GM18498 (cell line): ENCODE measurements around the gene MAML3.
"Not testable (repeated sequence)": the region's sequence is repeated elsewhere in the genome, so short reads cannot be mapped to it uniquely, and the experiment has no call there.

Experiments
- ATAC-seq: cut with Tn5 transposase; IDR thresholded peaks from one replicate; pipeline ENCODE4 v1.9.1; 2021; ENCODE audit warnings: mild to moderate bottlenecking, moderate library complexity; ENCODE audit not compliant: unreplicated experiment

MAML3 gene

DNA sequence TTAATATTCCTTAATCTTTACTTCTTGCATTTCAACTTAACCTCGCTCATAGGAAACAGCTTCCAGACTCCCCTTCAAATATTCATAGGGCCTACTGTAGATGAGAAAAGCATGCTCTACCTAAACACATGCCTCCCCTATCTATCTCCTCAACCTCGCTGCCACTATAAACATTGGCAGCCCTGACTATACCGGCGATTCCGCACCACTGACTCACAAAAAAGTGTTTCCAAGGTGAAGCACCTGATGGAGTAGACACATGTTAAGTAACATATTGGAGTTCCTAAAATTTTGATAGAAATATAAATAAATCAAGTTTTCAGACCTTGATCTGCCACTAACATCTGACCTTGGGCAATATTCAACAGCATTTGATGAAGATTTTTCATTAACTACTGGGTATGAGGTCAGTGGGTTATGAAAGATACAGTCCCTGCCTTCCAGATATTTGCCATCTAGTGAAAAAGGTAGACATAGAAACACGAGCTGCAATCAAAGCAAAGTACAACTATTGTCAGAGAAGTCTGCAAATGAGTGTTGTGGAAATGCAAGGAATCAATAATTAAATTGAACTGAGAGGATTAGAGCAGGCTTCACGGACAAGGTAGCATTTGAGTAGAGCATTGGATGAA is 184.2 kb downstream of the MAML3 start:
- no peak for ATAC-seq

DNA sequence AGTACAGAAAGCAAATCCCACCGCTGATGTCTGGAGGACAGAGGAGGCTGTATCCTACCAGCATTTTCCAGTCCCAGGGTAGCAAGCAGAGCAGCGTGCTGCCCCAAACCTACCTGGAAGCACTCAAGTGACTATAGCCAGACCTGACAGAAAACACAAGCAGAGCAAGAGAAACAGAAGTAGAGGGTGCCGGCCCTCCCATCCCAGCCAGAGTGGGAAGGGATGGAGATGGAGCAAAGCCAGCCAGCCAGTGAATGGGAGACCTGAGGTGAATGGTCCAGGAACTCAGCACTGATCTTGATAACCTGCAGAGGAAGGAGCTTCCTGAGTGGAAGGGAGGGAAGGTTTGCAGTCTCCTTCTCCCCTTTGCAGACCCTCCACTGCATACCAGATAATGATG is 185.2 kb downstream of the MAML3 start:
- no peak for ATAC-seq

DNA sequence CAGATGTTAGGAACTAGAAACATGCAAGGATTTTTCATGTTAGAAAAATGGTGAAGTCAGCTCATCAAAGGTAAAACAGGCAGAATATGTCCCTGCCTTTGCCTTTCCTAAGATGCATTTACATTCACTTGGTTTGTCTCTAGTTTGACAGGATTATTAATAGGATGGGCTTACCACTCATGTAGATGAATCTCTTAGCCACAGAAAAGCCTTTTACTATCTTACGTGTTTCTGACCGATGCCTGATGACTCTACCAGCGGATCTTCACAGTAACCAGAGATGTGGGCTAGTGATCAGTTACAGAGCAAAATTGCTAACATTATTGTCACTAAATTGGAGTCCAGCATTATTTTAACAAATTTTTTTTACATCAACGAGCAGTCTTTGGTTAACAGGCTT is 187.6 kb downstream of the MAML3 start:
- ATAC-seq, result no peak

DNA sequence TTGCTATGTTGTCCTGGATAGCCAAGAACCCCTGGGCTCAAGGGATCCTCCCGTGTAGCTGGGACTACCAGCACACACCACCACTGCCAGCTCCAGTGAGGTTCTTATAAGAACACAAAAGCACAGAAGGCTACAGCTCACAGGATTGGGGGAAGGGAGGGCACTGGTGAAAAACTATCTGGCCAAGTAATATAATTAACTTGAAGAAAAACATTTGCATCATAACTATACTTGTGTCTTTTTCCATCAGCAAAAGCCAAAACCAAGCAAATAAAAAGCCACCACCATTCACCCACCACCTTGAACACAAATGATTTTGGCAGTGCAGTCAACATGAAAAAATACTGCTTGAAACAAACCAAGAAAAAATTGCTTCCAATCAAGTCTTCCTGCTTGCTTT is 188.2 kb downstream of the MAML3 start:
- no peak for ATAC-seq

DNA sequence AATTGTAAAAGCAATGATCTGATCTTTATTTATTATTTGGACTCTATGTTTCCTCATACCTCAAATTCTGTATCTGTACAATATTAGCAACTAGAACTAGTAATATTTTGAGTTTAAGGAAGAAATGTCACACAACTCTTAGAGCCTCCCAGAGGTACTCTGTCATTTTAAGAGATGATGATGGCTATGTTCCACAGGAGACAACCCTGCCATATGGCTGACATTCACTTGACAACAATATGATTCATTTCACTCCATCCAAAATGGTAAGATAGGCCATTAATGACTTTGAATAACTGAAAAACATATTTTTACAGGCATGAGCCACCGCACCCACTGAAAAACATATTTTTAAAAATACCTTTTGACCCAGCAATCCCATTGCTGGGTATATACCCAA is 190.3 kb downstream of the MAML3 start:
- no peak for ATAC-seq

DNA sequence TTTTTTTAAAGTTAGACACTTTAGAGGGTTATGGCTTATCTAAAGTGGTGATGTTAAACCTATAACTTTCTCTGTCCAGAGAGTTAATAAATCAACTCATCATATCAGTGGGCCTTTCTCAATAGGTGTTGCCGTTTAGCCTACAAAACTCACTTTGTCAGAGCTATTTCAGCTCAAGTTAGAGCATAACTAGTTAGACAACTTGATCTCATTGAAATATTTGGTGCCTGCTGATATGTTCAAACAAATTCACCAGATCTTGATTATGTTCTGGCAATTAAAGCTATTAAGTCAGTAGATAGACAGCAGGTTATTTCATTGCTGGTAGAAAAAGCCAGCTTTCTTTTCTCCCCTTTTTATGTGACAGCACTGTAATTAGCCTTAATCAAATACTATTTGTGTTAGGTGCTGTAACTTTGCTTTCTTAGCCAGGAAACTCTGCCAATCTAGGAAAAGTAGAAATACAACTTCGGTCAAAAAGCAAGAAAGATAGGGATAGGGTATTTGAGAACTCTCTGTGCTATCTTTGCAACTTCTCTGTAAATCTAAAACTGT is 191.8 kb downstream of the MAML3 start:
- no peak for ATAC-seq

DNA sequence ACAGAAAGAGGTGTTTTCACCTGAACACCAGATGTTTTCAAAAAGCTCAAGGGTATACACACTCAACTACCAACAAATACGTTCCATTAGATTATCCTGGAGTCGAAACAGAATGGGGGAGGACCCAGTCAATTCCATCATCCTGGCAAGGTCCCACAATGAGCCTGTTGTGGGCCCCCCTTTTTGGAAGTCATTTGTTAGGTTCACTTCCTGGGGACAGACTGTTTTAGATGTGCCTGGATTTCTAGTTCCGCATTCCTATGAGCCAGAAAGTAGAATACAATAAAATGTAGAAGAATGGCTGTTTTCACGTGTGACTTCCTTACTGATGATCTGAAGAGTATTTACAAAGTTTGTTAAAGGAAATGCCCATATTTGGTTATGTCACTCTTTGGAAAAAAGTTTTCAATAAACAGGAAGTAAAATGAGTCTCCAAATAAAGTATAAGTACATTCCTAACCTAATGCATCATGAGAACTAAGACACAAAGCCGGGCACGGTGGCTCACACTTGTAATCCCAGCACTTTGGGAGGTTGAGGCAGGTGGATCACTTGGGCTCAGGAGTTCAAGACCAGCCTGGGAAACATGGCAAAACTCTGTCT is 192.5 kb downstream of the MAML3 start:
- no peak for ATAC-seq

DNA sequence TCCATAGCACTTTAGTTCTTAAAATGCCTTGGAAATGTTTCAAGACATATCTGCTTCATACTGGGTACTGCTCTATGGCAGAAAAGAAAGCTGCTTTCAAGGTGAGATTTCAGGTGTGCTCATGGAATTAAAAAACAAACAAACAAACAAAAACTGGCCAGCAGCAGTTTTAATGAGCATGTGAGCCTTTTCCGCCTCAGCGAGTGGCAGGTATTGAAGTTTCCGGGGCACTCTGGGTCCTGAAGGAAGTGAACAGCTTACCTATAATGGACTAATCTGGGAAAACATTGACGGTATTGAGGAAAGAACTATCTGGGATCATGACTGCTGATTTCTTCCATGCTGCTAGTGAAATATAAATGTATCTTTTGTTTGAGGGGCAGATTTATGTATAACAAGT is 194.6 kb downstream of the MAML3 start:
- ATAC-seq, result no peak

DNA sequence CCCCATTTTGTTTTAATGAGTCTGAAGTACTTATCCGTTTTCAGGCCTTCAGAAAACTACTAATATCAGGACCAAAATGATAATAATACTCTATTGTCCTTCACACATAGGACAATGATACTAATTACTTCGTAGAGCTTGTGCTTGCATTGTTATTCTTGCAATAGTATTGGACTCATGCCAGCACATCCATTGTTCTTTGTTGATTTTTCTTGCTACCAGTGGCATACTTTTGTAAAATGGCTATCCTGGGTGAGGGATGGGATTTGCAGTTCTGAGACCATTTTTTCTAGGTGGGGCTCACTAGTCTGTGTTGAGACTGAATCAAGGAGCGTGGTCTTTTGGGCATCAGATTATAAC is 195.3 kb downstream of the MAML3 start:
- ATAC-seq, result no peak

DNA sequence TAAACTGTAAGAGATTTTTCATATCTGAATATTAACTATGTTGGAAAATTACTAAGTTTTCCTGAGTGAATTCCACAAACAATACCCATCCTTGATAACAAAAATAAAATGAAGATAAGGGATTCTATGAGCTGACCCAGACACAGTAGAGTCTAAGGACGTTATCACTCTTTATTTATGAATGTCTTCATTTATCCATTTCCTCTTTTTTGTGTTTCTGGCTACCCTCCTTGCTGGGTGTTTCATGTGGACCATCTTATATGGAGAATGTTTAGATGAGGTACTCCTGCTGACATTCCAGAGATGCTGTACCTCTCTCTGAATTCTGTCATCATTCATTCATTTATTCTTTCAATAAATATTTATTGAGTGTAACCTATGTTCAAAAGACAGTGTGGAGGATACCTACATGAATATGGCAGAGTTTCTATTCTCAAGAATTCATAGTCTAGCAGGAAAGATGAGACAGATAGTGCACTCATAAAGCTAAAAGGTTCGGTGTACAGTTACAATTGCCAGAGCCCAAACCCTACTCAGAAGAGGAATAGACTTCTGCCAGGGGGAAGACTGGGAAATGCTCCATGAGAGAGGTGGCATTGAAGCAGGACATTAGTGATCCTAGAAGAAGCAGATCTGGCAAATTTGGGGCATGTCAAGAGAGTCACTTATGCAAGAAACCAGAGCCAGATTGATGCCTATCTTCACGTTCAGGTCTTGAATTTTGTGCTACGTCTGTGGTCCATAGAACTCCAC is 195.8 kb downstream of the MAML3 start:
- ATAC-seq, result no peak

DNA sequence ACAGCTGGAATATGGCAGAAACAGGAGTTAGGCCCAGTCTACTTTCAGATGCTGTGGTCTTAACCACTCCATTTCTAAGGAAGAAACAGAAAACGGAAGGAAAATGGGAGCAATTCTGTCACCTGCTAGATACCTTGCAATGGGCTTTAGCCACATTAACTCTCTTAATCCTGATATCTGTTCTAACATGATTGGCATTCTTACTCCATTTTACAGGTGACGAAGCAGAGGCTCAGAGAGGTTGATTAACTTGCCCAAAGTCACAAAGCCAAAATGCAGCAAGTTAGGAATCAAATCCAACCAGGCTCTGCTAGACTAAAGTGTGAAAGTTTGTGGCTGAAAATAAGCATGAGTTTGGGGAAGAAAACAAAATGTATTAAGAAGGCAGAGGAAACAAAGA is 196.9 kb downstream of the MAML3 start:
- ATAC-seq, result no peak

DNA sequence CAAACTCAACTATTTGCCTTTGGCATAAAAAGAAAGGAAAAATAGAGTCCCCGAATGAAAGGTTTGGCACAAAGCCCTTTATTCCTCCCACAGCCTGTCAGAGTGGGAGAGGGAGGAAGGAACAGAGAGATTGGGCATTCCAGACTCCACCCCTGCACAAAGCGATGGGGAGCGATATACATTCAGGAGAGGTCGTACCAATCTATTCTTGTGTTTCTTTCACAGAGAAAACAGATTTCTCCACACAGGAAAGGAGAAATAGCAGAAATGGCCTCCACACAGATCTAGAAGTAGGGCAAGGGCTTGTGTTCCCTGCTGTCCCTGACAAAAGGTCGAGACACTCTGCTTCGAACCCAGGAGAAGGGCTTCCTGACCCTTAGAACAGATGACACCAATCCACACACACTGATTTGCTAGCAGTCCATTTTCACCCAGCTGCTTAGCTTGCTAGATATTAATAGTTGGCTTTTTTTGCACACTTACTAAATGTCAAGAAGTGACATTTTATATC is 197.4 kb downstream of the MAML3 start:
- no peak for ATAC-seq

DNA sequence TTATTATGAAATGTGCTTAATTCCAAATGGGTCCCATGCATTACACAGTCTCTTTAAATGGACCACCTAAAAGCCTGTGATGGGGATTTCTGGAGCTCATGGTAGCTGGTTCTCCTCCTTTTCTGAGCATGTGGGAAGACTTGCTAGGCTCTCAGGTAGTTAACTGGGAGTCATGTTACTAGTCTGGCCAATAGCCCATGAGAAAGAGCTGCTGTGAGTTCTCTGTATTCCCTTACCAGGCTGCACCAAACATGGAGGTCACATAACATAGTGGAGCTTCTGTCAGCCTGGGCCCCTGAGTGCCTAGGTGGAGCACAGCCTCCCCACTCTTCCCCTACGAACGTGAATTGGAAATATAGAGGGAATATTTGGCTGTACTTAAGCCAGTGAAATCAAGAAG is 198.4 kb downstream of the MAML3 start:
- ATAC-seq, result no peak

DNA sequence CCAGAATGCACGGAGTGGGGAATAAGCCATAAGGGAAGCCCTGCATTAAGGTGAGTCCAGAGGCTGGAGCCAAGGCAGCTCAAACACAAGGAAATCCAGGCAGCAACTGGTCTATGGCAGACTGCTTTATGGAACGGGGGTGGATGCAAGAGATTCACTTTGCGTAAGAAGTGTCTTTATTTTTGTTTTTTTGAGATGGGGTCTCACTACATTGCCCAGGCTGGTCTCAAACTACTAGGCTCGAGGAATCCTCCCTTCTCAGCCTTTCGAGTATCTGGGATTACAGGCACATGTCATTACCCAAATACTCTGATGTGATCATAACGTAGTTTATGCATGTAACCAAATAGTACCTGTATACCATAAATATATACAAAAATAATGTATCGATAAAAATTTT is 199.5 kb downstream of the MAML3 start:
- no peak for ATAC-seq

DNA sequence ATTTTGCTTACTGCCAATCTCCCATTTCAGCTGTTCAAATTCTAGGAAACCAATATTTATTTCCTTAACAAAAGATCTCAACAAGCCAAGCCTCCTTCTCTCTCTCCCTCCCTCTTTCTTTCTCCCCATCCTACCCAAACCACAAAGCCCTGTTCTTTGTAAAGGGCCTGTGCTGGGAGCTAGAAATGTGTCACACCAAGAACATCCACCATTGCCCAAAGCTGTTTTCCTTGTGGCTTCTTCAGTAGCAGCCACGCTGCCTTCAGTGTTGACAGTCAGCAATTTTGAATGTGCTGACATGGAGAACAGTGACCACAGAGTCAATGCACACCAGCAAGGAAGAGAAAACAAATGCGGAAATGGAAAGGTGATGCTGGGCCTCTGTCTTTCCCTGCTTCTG is 203.0 kb downstream of the MAML3 start:
- ATAC-seq, result no peak

DNA sequence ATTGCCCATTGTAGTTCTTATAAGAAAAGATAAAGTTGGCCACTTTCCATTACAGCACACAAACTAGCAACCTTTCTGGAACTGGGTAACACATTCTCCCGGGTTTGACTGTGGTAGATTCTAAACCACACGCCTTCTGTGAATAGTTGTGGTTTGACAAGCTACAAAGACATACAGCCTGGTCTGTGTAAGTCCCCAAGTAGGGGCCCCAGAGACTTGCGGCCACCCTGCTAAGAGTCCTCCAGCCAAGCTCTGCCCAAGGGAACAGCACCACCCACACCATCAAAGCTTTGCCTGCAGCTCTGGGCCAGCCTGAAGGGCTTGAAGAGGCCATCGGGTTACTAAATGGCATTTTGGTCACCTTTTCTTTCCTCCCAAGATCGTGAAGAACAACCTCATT is 203.4 kb downstream of the MAML3 start:
- peak; percentile 97 for ATAC-seq

DNA sequence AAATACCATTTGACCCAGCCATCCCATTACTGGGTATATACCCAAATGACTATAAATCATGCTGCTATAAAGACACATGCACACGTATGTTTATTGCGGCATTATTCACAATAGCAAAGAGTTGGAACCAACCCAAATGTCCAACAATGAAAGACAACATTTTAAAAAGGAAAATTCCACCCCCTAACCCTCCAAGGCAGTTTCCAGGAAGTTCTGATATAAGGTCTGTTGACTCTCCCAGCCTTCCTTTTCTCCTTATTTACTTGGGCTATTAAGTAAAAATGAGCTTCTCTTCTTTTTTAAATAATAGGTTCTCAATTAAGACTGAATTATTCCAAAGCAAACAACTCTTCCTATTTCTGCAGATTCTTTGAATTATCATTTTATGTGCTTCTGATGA is 209.1 kb downstream of the MAML3 start:
- not testable (repeated sequence) for ATAC-seq

DNA sequence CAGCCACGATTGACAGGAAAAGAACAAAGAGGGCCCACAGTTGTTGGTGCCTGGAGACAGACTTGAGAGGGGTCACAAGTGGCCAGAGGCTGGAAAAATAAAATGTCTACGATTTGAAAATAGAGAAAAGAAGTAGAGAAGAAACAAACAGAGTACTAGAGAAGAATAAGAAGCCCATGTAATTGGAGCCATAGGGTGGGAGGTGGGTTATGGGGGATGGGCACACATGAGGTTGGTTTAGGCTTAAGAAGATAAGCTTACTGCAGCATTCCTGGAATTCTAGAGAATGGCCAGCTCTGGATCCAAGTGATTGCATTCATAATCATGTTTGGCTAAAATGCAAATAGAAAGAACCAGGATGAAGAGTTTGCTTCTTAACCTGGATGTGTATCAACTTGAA is 210.7 kb downstream of the MAML3 start:
- no peak for ATAC-seq

DNA sequence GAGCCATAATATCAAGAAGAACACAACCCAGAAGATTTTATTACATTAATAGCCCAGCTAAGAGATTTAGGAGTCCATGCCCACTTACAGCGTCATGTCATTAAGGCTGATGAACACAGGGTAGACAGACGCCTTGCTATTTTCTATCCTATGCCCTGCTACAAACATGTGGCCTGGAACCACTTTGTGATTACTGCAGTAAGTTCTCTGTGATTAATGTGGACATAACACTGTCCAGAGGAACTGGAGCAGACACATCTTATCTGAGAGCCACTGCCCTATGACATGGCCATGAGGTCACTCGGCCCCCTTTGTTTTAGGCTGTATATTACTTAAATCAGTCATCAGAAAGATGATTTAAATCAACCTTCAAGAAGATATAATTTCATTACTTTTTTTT is 211.7 kb downstream of the MAML3 start:
- ATAC-seq, result no peak

DNA sequence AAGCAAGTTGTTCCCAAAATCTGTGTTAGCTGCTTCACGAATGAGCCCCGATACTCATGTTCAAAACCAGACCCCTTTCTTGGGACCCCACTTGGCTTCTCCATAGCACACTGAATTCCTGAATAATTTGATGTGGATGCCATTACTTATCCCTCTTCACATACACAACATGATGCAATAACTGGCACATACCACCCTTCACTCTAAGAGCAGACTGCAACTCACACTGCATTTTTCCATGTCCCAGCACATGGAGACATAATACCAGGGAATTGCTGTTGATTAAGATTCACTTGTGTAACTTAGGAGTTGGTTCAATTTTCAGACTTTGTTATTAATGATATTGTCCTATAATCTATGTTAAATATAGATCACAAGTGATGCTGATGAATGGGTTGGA is 213.4 kb downstream of the MAML3 start:
- no peak for ATAC-seq

DNA sequence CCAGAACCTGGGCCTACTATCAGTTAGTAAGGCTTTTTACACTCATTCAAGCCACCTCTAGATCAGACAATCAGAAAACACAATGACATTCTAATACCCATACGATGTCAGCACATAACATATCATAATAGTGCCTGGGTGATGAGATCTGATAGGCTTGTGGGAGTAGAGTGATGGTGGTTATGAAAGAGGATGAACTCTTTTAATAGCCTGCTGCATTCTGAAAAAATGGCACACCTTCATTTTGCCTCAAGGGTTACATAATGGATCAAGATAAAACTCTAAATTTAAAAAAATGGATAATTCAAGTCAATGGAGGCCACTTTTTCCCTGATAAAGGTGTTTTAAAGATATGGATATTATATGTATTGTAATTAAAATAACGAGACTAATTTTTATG is 215.6 kb downstream of the MAML3 start:
- no peak for ATAC-seq

DNA sequence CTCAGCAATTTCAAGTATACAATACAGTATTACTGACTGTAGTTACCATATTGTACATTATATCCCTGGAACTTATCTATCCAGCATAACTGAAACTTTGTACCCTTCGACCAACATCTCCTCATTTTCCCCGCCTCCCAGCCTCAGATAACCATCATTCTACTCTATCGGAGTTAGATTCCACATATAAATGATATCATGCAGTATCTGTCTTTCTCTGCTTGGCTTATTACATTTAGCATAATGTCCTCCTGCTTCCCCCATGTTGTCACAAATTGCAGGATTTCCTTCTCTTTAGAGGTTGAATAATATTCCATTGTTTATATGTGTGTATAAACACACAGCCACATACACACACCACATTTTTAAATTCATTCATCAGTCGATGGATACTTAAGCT is 218.1 kb downstream of the MAML3 start:
- ATAC-seq, result no peak
